RWPE2 (cell line): Measurements from ENCODE around the gene LHCGR.
"Not testable (repeated sequence)": the region's sequence is repeated elsewhere in the genome, so short reads cannot be mapped to it uniquely, and the experiment has no call there.

Experiments
- ATAC-seq: fragments of 200-7000 bp; cut with Tn5 transposase; 3 replicates; pipeline ENCODE4 v1.9.1; 2021; ENCODE audit warnings: low read depth
- DNase-seq: peaks from one replicate; pipeline ENCODE4 v3.0.0-alpha.2; 2020; ENCODE audit warnings: low spot score
- H3K27ac ChIP-seq: fragments of 450-650 bp; 2 replicates; pipeline ENCODE4 v1.5.1; 2017; ENCODE audit warnings: mild to moderate bottlenecking; ENCODE audit not compliant: poor library complexity, severe bottlenecking
- H3K27me3 ChIP-seq: fragments of 250-450 bp; sonication (Bioruptor Pico); 2 replicates; pipeline ENCODE4 v1.5.1; 2021; ENCODE audit warnings: mild to moderate bottlenecking, moderate library complexity; ENCODE audit not compliant: insufficient read depth, poor library complexity, severe bottlenecking
- H3K36me3 ChIP-seq: fragments of 250-450 bp; sonication (Bioruptor Pico); 2 replicates; pipeline ENCODE4 v1.5.1; 2020; ENCODE audit warnings: low read depth, mild to moderate bottlenecking, moderate library complexity
- H3K4me1 ChIP-seq: fragments of 250-450 bp; sonication (Bioruptor Pico); 2 replicates; pipeline ENCODE4 v1.5.1; 2021; ENCODE audit warnings: mild to moderate bottlenecking, moderate library complexity; ENCODE audit not compliant: insufficient read depth, poor library complexity, severe bottlenecking
- H3K4me3 ChIP-seq: fragments of 250-450 bp; sonication (Bioruptor Pico); 2 replicates; pipeline ENCODE4 v1.5.1; 2021; ENCODE audit warnings: mild to moderate bottlenecking, moderate library complexity; ENCODE audit not compliant: severe bottlenecking
- H3K9me3 ChIP-seq: fragments of 250-450 bp; sonication (Bioruptor Pico); 2 replicates; pipeline ENCODE4 v1.5.1; 2021; ENCODE audit warnings: mild to moderate bottlenecking, moderate library complexity; ENCODE audit not compliant: severe bottlenecking
- TF ChIP-seq, protein P1 (sequence below): fragments of 450-650 bp; IDR thresholded peaks from one replicate; pipeline ENCODE4 v1.5.1; 2017; ENCODE audit warnings: mild to moderate bottlenecking, moderate library complexity; ENCODE audit not compliant: poor library complexity, severe bottlenecking

The LHCGR gene

DNA sequence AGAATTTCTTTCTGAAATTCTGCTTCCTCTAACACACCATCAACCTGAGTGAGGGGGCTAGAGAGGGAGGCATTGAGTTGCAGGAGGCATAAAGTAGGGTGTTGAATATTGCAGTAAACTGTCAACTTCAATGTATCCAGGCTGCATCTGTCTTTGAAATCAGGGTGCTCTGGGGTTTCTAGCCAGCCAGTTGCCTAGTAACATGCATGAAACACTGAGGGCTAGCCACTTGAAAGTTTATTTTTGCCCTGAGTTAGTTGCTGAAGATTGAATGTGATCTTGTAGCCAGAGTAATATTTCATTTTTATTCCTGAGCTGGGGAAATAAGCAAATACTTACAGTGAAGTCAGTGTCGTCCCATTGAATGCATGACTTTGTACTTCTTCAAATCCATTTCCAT, 41.9 kb downstream of the LHCGR start:
- Histone ChIP-seq H3K36me3 (no peaks in the 10 kb centered on the region), H3K4me1 (peaks cover 16% of the 10 kb centered on the region), H3K9me3 (no peaks in the 10 kb centered on the region), H3K27ac (no peak overlapping the region), H3K27me3 (no peaks in the 10 kb centered on the region), H3K4me3 (no peak overlapping the region)
- TF ChIP-seq, protein P1, sequence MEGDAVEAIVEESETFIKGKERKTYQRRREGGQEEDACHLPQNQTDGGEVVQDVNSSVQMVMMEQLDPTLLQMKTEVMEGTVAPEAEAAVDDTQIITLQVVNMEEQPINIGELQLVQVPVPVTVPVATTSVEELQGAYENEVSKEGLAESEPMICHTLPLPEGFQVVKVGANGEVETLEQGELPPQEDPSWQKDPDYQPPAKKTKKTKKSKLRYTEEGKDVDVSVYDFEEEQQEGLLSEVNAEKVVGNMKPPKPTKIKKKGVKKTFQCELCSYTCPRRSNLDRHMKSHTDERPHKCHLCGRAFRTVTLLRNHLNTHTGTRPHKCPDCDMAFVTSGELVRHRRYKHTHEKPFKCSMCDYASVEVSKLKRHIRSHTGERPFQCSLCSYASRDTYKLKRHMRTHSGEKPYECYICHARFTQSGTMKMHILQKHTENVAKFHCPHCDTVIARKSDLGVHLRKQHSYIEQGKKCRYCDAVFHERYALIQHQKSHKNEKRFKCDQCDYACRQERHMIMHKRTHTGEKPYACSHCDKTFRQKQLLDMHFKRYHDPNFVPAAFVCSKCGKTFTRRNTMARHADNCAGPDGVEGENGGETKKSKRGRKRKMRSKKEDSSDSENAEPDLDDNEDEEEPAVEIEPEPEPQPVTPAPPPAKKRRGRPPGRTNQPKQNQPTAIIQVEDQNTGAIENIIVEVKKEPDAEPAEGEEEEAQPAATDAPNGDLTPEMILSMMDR = no peak
- ATAC-seq = no peak
- no peak for DNase-seq

DNA sequence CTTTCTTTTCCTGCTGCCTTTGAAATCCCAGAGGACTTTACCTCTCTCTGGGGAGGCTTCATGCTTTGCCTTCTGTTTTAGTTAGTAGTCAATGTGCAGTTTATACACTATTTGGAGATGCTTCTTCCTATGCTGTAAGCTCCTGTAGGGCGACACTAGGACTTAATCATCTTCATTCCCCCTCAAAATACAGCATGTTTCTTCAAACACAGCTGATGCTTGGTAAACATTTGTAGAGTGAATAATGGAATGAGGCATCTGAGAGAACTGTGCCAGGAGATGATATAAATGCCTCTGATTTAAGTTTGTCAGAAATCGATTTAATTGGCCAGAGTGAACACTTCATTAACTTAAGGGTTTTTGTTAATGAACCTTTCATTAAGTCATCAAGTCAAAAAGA, 43.4 kb downstream of the LHCGR start:
- no peaks in the 10 kb centered on the region for H3K9me3 ChIP-seq
- DNase-seq (no peak), ATAC-seq (no peak)
- H3K27me3 ChIP-seq = no peaks in the 10 kb centered on the region
- peaks cover 16% of the 10 kb centered on the region for H3K4me1 ChIP-seq
- H3K36me3 ChIP-seq = no peaks in the 10 kb centered on the region
- no peak overlapping the region for H3K27ac ChIP-seq
- TF ChIP-seq, protein P1 = no peak
- no peak overlapping the region for H3K4me3 ChIP-seq

DNA sequence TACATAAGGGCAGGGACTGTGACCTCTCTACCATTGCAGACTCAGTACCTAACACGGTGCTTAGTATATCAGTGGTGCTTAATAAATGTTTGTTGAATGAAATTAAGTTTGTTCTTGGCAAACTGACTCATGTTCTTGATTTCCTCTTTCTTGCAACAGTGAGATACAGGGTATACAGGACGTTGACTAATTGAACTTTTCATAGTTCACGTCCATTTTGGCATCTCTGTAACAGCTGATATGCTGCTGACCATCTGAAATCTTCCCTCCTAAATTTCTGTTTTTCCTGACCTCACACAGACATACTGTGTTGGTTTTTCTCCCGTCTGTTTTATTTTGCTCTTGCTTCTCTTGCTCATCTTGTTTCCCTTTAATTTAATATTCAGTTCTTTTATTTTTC, 44.2 kb downstream of the LHCGR start:
- no peaks in the 10 kb centered on the region for H3K9me3 ChIP-seq
- no peaks in the 10 kb centered on the region for H3K27me3 ChIP-seq
- H3K4me1 ChIP-seq = peaks cover 16% of the 10 kb centered on the region
- TF ChIP-seq, protein P1 = no peak
- DNase-seq (no peak), ATAC-seq (no peak)
- H3K27ac ChIP-seq = no peak overlapping the region
- no peak overlapping the region for H3K4me3 ChIP-seq
- H3K36me3 ChIP-seq = no peaks in the 10 kb centered on the region

DNA sequence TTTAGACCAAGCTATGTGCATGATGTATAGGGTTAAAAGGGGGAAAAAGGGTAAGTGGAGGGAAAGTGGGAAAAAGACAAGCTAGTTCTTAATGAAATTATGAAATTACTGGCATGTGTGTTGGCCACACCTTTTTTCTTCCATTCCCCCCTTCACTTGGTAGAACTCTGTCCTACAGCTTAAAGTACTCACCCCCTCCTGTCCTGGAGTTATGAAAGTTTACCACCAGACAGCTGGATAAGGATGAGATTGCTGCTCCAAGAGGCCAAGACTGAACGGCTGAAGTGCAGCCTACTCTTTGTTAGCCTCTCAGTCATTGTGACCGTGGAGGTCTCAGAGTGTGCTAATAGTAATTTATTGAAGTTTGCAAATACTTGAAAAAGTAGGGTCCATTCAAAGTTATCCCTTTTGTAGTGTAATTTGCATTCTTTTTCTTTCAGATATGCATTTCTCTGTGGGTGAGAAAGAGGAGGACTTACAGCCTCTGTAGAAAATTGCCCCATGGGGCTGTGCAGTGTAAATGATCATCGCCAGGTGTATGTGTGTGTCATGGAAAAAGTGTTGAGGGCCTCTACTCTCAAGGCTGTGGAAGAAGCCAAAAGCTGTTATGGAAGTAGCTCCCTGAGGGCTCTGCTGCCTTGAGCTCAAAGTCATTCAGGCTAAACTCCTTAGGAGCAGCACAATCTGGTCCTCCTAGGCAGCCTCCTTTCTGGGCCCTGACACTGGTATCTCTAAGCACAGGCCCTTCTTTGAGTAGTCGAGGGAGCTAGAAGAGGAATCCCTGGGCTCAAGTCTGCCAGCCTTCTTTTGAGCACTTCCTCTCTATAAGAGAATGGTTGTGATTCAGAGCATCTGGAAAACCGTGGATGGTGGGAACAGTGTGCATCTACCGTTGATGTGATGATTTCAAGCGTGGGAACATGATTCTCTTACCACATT, 46.2 kb downstream of the LHCGR start:
- no peaks in the 10 kb centered on the region for H3K36me3 ChIP-seq
- H3K4me1 ChIP-seq = no peaks in the 10 kb centered on the region
- TF ChIP-seq, protein P1 = no peak
- DNase-seq (no peak), ATAC-seq (no peak)
- no peaks in the 10 kb centered on the region for H3K27me3 ChIP-seq
- H3K9me3 ChIP-seq = no peaks in the 10 kb centered on the region
- H3K4me3 ChIP-seq = no peak overlapping the region
- no peak overlapping the region for H3K27ac ChIP-seq

DNA sequence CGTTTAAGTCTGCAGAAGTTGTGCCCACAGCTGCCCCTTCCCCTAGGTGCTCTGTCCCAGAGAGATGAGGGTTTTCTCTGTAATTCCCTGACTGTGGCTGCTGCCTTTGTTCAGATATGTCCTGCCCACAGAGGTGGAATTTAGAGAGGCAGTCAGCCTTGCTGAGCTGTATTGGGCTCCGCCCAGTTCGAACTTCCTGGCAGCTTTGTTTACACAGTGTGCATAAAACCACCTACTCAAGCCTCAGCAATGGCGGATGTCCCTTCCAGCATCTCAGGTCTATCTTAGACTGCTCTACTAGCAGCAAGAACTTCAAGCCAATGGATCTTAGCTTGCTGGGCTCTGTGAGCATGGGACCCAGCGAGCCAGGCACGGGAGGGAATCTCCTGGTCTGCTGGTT, 48.1 kb downstream of the LHCGR start:
- H3K27me3 ChIP-seq = no peaks in the 10 kb centered on the region
- DNase-seq (no peak), ATAC-seq (peak; percentile 71)
- no peaks in the 10 kb centered on the region for H3K9me3 ChIP-seq
- no peaks in the 10 kb centered on the region for H3K36me3 ChIP-seq
- TF ChIP-seq, protein P1 = no peak
- H3K27ac ChIP-seq = no peak overlapping the region
- H3K4me1 ChIP-seq = no peaks in the 10 kb centered on the region
- no peak overlapping the region for H3K4me3 ChIP-seq

DNA sequence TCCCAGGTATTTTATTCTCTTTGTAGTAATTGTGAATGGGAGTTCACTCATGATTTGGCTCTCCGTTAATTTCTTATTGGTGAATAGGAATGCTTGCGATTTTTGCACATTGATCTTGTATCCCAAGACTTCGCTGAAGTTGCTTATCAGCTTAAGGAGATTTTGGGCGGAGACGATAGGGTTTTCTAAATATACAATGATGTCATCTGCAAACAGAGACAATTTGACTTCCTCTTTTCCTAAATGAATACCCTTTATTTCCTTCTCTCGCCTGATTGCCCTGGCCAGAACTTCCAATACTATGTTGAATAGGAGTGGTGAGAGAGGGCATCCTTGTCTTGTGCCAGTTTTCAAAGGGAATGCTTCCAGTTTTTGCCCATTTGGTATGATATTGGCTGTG, 51.9 kb downstream of the LHCGR start:
- not testable (repeated sequence) for H3K9me3 ChIP-seq, ATAC-seq, H3K4me3 ChIP-seq, H3K27me3 ChIP-seq, H3K4me1 ChIP-seq, H3K36me3 ChIP-seq, H3K27ac ChIP-seq, DNase-seq
